ENCODE results near the gene PDE4D. TPM values are rescaled to one million over a fixed set of nuclear protein-coding genes. Genes with fewer than 3 reads are reported as not detected.

Gene PDE4D
- total RNA-seq, 1 donor from 2014 or later = 2.3 TPM

DNA sequence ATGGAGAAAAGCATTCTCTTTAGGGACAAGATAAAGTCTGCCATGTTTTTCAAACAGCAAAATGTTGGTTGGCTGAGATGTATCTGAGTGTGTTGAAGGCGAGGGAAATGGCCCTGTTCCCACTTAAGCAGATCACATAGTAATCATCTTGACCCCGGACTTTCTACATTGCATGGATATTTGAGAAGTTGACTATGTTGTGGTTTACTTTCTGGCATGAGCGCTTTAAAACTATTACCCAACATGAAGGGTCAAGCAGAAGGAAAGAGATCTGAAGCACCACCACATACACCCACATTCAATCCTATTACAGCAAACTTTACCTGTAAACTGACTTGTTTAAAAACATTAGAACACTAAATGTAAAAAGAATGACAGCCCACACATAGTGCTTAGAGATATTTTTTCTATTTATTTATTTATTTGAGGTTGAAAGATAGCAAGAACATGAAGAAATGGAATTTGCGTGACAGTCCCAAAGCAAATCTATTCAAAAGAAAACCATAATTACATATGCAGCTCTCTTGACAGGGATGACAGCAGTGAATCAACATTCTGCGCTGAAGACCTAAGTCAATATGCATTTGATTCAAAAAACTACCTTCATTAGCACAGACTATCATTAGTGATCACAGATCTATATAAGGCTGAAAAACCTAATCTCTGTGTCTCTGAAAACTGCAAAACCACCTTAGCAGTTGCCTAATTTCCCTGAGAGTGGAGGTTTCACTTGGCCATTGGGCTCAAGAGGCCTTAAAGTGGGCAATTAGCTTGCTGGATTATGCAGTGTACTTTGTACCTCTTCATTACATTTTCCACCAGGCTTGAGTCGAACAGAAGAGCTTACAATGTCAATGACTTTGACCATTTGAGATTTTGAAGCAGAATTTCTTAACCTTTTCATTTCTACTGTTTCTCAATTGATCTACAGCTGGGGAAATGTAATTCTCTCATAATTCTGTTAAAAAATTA lies 195.0 kb downstream of the PDE4D start:
- TF ChIP-seq EZH2phosphoT487 (IDR thresholded peaks at IDR 0.05) (no peak), EZH2 (IDR thresholded peaks at IDR 0.05) (no peak)
- TF ChIP-seq, protein P1, sequence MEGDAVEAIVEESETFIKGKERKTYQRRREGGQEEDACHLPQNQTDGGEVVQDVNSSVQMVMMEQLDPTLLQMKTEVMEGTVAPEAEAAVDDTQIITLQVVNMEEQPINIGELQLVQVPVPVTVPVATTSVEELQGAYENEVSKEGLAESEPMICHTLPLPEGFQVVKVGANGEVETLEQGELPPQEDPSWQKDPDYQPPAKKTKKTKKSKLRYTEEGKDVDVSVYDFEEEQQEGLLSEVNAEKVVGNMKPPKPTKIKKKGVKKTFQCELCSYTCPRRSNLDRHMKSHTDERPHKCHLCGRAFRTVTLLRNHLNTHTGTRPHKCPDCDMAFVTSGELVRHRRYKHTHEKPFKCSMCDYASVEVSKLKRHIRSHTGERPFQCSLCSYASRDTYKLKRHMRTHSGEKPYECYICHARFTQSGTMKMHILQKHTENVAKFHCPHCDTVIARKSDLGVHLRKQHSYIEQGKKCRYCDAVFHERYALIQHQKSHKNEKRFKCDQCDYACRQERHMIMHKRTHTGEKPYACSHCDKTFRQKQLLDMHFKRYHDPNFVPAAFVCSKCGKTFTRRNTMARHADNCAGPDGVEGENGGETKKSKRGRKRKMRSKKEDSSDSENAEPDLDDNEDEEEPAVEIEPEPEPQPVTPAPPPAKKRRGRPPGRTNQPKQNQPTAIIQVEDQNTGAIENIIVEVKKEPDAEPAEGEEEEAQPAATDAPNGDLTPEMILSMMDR (IDR thresholded peaks at IDR 0.05) = no peak
- Histone ChIP-seq H3K27ac (no peak overlapping the region), H3K4me2 (no peak overlapping the region), H3K36me3 (no peaks in the 10 kb centered on the region), H3K4me1 (no peaks in the 10 kb centered on the region), H3K79me2 (ENCODE audit: low read depth) (no peaks in the 10 kb centered on the region), H3K27me3 (no peaks in the 10 kb centered on the region), H3K9ac (no peak overlapping the region), H3F3A (ENCODE audit: low read depth) (no peaks in the 10 kb centered on the region), H2AFZ (replicated peaks) (no peak overlapping the region), H4K20me1 (ENCODE audit: low read depth) (no peaks in the 10 kb centered on the region), H3K4me3 (no peak overlapping the region), H3K9me3 (ENCODE audit: low read depth) (no peaks in the 10 kb centered on the region)
- no peaks in the 10 kb centered on the region for H3K4me1 Mint-ChIP-seq
- no peak for DNase-seq (ENCODE audit: low spot score)
- no peak overlapping the region for H3K27ac Mint-ChIP-seq
- H3K27me3 Mint-ChIP-seq (ENCODE audit: insufficient read depth, low read depth) = no peaks in the 10 kb centered on the region
- H3K9me3 Mint-ChIP-seq = no peaks in the 10 kb centered on the region
- no peaks in the 10 kb centered on the region for H3K36me3 Mint-ChIP-seq
- no peak overlapping the region for H3K4me3 Mint-ChIP-seq

DNA sequence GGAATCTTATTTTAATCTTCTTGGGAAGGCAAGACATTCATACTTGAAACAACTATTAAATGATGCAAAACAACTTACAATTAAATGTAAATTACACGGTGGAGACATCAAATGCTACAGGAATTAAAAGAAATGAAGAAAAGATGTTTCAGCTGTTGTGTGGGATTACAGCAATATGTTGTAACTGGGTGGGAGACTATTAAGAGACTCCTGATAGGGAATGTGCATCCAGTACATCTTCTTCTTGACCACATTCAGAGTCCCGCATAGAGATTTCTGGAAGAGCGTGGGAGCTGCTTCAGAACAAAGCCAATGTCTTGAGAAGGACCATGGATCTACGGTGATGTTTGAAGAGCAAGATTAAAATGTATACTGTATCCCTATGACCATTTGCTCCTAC lies 199.1 kb downstream of the PDE4D start:
- Histone ChIP-seq H3K9me3 (ENCODE audit: low read depth) (no peaks in the 10 kb centered on the region), H2AFZ (replicated peaks) (no peak overlapping the region), H3K79me2 (ENCODE audit: low read depth) (no peaks in the 10 kb centered on the region), H3K27me3 (no peaks in the 10 kb centered on the region), H3K36me3 (no peaks in the 10 kb centered on the region), H4K20me1 (ENCODE audit: low read depth) (no peaks in the 10 kb centered on the region), H3K4me1 (no peaks in the 10 kb centered on the region), H3K4me3 (no peak overlapping the region), H3K27ac (no peak overlapping the region), H3F3A (ENCODE audit: low read depth) (no peaks in the 10 kb centered on the region), H3K9ac (no peak overlapping the region), H3K4me2 (no peak overlapping the region)
- Mint-ChIP-seq H3K4me3 (no peak overlapping the region), H3K27ac (no peak overlapping the region), H3K36me3 (no peaks in the 10 kb centered on the region), H3K27me3 (ENCODE audit: insufficient read depth, low read depth) (peaks cover 2% of the 10 kb centered on the region), H3K9me3 (peaks cover 9% of the 10 kb centered on the region), H3K4me1 (no peaks in the 10 kb centered on the region)
- DNase-seq (ENCODE audit: low spot score) = no peak
- TF ChIP-seq EZH2phosphoT487 (IDR thresholded peaks at IDR 0.05) = no peak
- no peak for TF ChIP-seq EZH2 (IDR thresholded peaks at IDR 0.05)
- TF ChIP-seq, protein P1 (IDR thresholded peaks at IDR 0.05) = no peak

DNA sequence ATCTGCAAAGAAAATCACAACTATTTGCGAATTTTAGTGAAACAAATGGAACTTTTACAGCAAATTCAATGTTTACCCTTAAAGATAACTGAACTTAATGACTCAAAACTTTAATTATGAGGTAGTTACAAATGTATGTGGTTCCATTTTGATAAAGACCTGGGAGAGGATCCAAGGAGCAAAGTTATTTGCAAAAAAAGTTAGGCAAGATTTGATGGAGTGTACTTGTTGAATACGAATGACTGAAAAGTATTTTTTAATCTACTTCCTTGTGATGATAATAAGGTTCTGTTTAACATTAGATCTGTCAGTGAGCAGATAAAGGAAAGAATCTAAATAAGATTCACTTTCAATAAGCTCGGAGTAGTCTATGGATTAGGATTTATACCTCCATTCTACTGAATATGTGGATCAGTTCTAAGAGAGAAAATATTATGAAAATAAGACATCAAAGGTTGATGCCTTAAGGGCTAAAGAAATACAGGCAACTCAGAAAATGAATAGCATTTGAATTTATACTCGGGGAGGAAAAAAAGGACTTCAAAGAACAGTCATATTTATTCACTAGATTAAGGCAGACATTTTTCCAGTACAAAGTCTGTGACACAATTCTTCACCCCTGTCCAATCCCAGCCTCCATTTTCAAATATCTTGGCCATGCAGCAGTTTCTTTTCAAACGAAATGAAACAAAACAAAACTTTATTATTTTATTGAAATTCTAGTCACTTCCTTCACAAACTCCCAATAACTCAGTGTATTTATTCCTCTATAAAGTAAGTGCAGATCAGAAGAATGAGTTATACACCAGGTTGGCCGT lies 199.8 kb downstream of the PDE4D start:
- H2AFZ ChIP-seq (replicated peaks) = no peak overlapping the region
- no peak overlapping the region for H3K4me3 Mint-ChIP-seq
- H3K9me3 Mint-ChIP-seq = peaks cover 9% of the 10 kb centered on the region
- H3K4me3 ChIP-seq = no peak overlapping the region
- no peak overlapping the region for H3K4me2 ChIP-seq
- H3K27me3 ChIP-seq = no peaks in the 10 kb centered on the region
- H3K27me3 Mint-ChIP-seq (ENCODE audit: insufficient read depth, low read depth) = peaks cover 2% of the 10 kb centered on the region
- H3K4me1 ChIP-seq = no peaks in the 10 kb centered on the region
- H3K36me3 Mint-ChIP-seq = no peaks in the 10 kb centered on the region
- H3K79me2 ChIP-seq (ENCODE audit: low read depth) = no peaks in the 10 kb centered on the region
- TF ChIP-seq EZH2 (IDR thresholded peaks at IDR 0.05) = no peak
- no peaks in the 10 kb centered on the region for H3K36me3 ChIP-seq
- no peak overlapping the region for H3K27ac Mint-ChIP-seq
- no peaks in the 10 kb centered on the region for H3F3A ChIP-seq (ENCODE audit: low read depth)
- DNase-seq (ENCODE audit: low spot score) = no peak
- H3K9me3 ChIP-seq (ENCODE audit: low read depth) = no peaks in the 10 kb centered on the region
- no peaks in the 10 kb centered on the region for H4K20me1 ChIP-seq (ENCODE audit: low read depth)
- no peak overlapping the region for H3K27ac ChIP-seq
- no peaks in the 10 kb centered on the region for H3K4me1 Mint-ChIP-seq
- no peak overlapping the region for H3K9ac ChIP-seq

All from neural progenitor cell (in vitro differentiated cells).